ES-I3 (cell line): Measurements from ENCODE around the gene ENOX1.

Experiments used
- H3K36me3 ChIP-seq: 2 replicates; pipeline ENCODE4 v1.6.1; 2013; ENCODE audit warnings: mild to moderate bottlenecking, low read length, control low read depth, moderate library complexity; ENCODE audit not compliant: insufficient read depth
- H3K4me1 ChIP-seq: 2 replicates; pipeline ENCODE4 v1.6.1; 2013; ENCODE audit warnings: mild to moderate bottlenecking, control low read depth, low read length; ENCODE audit not compliant: insufficient read depth
- H3K9ac ChIP-seq: 2 replicates; pipeline ENCODE4 v1.6.1; 2013; ENCODE audit warnings: low read depth, mild to moderate bottlenecking, low read length, moderate library complexity
- H3K9me3 ChIP-seq: 2 replicates; pipeline ENCODE4 v1.6.1; 2013; ENCODE audit warnings: mild to moderate bottlenecking, low read length, moderate library complexity; ENCODE audit not compliant: control insufficient read depth, insufficient read depth

Gene ENOX1

GRCh38 chr13:43319617-43320444, 466.9 kb downstream of the ENOX1 start:
- H3K36me3 ChIP-seq = no peaks in the 10 kb centered on the region
- H3K9me3 ChIP-seq = no peaks in the 10 kb centered on the region
- H3K4me1 ChIP-seq = peaks cover 25% of the 10 kb centered on the region
- H3K9ac ChIP-seq = no peak overlapping the region

GRCh38 chr13:43316946-43317353, 469.8 kb downstream of the ENOX1 start:
- Histone ChIP-seq H3K9ac (no peak overlapping the region), H3K36me3 (no peaks in the 10 kb centered on the region), H3K9me3 (no peaks in the 10 kb centered on the region), H3K4me1 (peaks cover 25% of the 10 kb centered on the region)

GRCh38 chr13:43316281-43316680, 470.5 kb downstream of the ENOX1 start:
- Histone ChIP-seq H3K36me3 (no peaks in the 10 kb centered on the region), H3K9ac (no peak overlapping the region), H3K9me3 (no peaks in the 10 kb centered on the region), H3K4me1 (peaks cover 25% of the 10 kb centered on the region)

GRCh38 chr13:43315522-43315921, 471.2 kb downstream of the ENOX1 start:
- Histone ChIP-seq H3K4me1 (peaks cover 25% of the 10 kb centered on the region), H3K9me3 (no peaks in the 10 kb centered on the region), H3K9ac (no peak overlapping the region), H3K36me3 (no peaks in the 10 kb centered on the region)

GRCh38 chr13:43309311-43309710, 477.5 kb downstream of the ENOX1 start:
- H3K36me3 ChIP-seq = no peaks in the 10 kb centered on the region
- peaks cover 9% of the 10 kb centered on the region; the same call in 1 of the 2 replicates for H3K4me1 ChIP-seq
- no peak overlapping the region for H3K9ac ChIP-seq
- no peaks in the 10 kb centered on the region for H3K9me3 ChIP-seq

GRCh38 chr13:43307921-43308433, 478.8 kb downstream of the ENOX1 start:
- Histone ChIP-seq H3K9me3 (no peaks in the 10 kb centered on the region), H3K4me1 (peaks cover 9% of the 10 kb centered on the region; the same call in 1 of the 2 replicates), H3K36me3 (no peaks in the 10 kb centered on the region), H3K9ac (no peak overlapping the region)

GRCh38 chr13:43307221-43307920, 479.4 kb downstream of the ENOX1 start:
- Histone ChIP-seq H3K4me1 (peaks cover 9% of the 10 kb centered on the region; the same call in 1 of the 2 replicates), H3K9ac (no peak overlapping the region), H3K36me3 (no peaks in the 10 kb centered on the region), H3K9me3 (no peaks in the 10 kb centered on the region)

- no peak overlapping the region for H3K9ac ChIP-seq
- no peaks in the 10 kb centered on the region for H3K36me3 ChIP-seq
- peaks cover 9% of the 10 kb centered on the region; the same call in 1 of the 2 replicates for H3K4me1 ChIP-seq
- no peaks in the 10 kb centered on the region for H3K9me3 ChIP-seq
Measured at GRCh38 chr13:43306372-43306771, 480.4 kb downstream of the ENOX1 start.

GRCh38 chr13:43305416-43305815, 481.4 kb downstream of the ENOX1 start:
- no peak overlapping the region for H3K9ac ChIP-seq
- peaks cover 9% of the 10 kb centered on the region; the same call in 1 of the 2 replicates for H3K4me1 ChIP-seq
- no peaks in the 10 kb centered on the region for H3K36me3 ChIP-seq
- no peaks in the 10 kb centered on the region for H3K9me3 ChIP-seq

GRCh38 chr13:43304945-43305344, 481.8 kb downstream of the ENOX1 start:
- no peaks in the 10 kb centered on the region for H3K9me3 ChIP-seq
- peaks cover 9% of the 10 kb centered on the region; the same call in 1 of the 2 replicates for H3K4me1 ChIP-seq
- no peak overlapping the region for H3K9ac ChIP-seq
- H3K36me3 ChIP-seq = no peaks in the 10 kb centered on the region

GRCh38 chr13:43304449-43304848, 482.3 kb downstream of the ENOX1 start:
- Histone ChIP-seq H3K9me3 (no peaks in the 10 kb centered on the region), H3K4me1 (peaks cover 9% of the 10 kb centered on the region; the same call in 1 of the 2 replicates), H3K36me3 (no peaks in the 10 kb centered on the region), H3K9ac (no peak overlapping the region)

- H3K9ac ChIP-seq = no peak overlapping the region
- no peaks in the 10 kb centered on the region for H3K36me3 ChIP-seq
- no peaks in the 10 kb centered on the region for H3K9me3 ChIP-seq
- peaks cover 9% of the 10 kb centered on the region; the same call in 1 of the 2 replicates for H3K4me1 ChIP-seq
Measured at GRCh38 chr13:43303033-43303729, 483.6 kb downstream of the ENOX1 start.

- peaks cover 3% of the 10 kb centered on the region; the same call in 1 of the 2 replicates for H3K4me1 ChIP-seq
- no peak overlapping the region for H3K9ac ChIP-seq
- no peaks in the 10 kb centered on the region for H3K36me3 ChIP-seq
- H3K9me3 ChIP-seq = no peaks in the 10 kb centered on the region
Measured at GRCh38 chr13:43301346-43301969, 485.3 kb downstream of the ENOX1 start.

- Histone ChIP-seq H3K9me3 (no peaks in the 10 kb centered on the region), H3K36me3 (no peaks in the 10 kb centered on the region), H3K4me1 (peaks cover 3% of the 10 kb centered on the region; the same call in 1 of the 2 replicates), H3K9ac (no peak overlapping the region)
Measured at GRCh38 chr13:43300865-43301264, 485.9 kb downstream of the ENOX1 start.
